DOHH2 (cell line): Measurements from ENCODE around the gene CISD3.

ENCODE experiments used
- H3F3A ChIP-seq: fragments of 200-600 bp; sonication (generic), shearing (Covaris generic); 2 replicates; pipeline ENCODE4 v1.6.0; 2016; ENCODE audit warnings: antibody characterized with exemption, mild to moderate bottlenecking; ENCODE audit not compliant: control insufficient read depth, insufficient read depth
- H3K27ac ChIP-seq: fragments of 200-600 bp; sonication (generic); 2 replicates; pipeline ENCODE4 v1.5.1; 2014; ENCODE audit warnings: low read depth, mild to moderate bottlenecking, low read length, moderate library complexity
- H3K27me3 ChIP-seq: fragments of 200-600 bp; sonication (generic); 2 replicates; pipeline ENCODE4 v1.6.1; 2014; ENCODE audit warnings: mild to moderate bottlenecking, low read length, mixed read lengths; ENCODE audit not compliant: control insufficient read depth
- H3K36me3 ChIP-seq: fragments of 200-600 bp; sonication (generic); 2 replicates; pipeline ENCODE4 v1.6.1; 2014; ENCODE audit warnings: mild to moderate bottlenecking, low read length, moderate library complexity, mixed read lengths; ENCODE audit not compliant: control insufficient read depth
- H3K4me1 ChIP-seq: fragments of 200-600 bp; sonication (generic); 2 replicates; pipeline ENCODE4 v1.6.1; 2014; ENCODE audit warnings: mild to moderate bottlenecking, low read length, mixed read lengths; ENCODE audit not compliant: control insufficient read depth
- H3K4me2 ChIP-seq: fragments of 200-600 bp; sonication (generic); 2 replicates; pipeline ENCODE4 v1.6.0; 2014; ENCODE audit warnings: mild to moderate bottlenecking, low read length, moderate library complexity
- H3K4me3 ChIP-seq: fragments of 200-600 bp; sonication (generic); 2 replicates; pipeline ENCODE4 v1.5.1; 2014; ENCODE audit warnings: mild to moderate bottlenecking, low read length, mixed read lengths
- H3K79me2 ChIP-seq: fragments of 200-600 bp; sonication (generic); 2 replicates; pipeline ENCODE4 v1.6.1; 2014; ENCODE audit warnings: mild to moderate bottlenecking, low read length, mixed read lengths; ENCODE audit not compliant: control insufficient read depth
- H3K9me2 ChIP-seq: fragments of 200-600 bp; sonication (generic); replicated peaks from 2 replicates; pipeline ENCODE4 v1.6.1; 2014; ENCODE audit warnings: mild to moderate bottlenecking, low read length, mixed read lengths; ENCODE audit not compliant: control insufficient read depth
- H3K9me3 ChIP-seq: fragments of 200-600 bp; sonication (generic); 2 replicates; pipeline ENCODE4 v1.6.1; 2014; ENCODE audit warnings: antibody characterized with exemption, low read length, mixed read lengths; ENCODE audit not compliant: control insufficient read depth, insufficient read depth
- H4K20me1 ChIP-seq: fragments of 200-600 bp; sonication (generic); 2 replicates; pipeline ENCODE4 v1.6.0; 2014; ENCODE audit warnings: low read depth, mild to moderate bottlenecking, antibody characterized with exemption, low read length, moderate library complexity; ENCODE audit not compliant: control insufficient read depth, insufficient read depth
- EZH2phosphoT487 ChIP-seq: fragments of 200-600 bp; sonication (generic); IDR thresholded peaks from 2 replicates; pipeline ENCODE4 v1.6.1; 2017; ENCODE audit warnings: borderline replicate concordance, mild to moderate bottlenecking, antibody characterized with exemption, low read length, moderate library complexity, mixed read lengths
- TF ChIP-seq, protein P1 (sequence below): fragments of 200-600 bp; sonication (generic); IDR thresholded peaks from one replicate; pipeline ENCODE4 v1.5.1; 2014; ENCODE audit warnings: antibody characterized with exemption, mild to moderate bottlenecking, low read depth, low read length; ENCODE audit not compliant: poor library complexity, severe bottlenecking

The CISD3 gene

DNA sequence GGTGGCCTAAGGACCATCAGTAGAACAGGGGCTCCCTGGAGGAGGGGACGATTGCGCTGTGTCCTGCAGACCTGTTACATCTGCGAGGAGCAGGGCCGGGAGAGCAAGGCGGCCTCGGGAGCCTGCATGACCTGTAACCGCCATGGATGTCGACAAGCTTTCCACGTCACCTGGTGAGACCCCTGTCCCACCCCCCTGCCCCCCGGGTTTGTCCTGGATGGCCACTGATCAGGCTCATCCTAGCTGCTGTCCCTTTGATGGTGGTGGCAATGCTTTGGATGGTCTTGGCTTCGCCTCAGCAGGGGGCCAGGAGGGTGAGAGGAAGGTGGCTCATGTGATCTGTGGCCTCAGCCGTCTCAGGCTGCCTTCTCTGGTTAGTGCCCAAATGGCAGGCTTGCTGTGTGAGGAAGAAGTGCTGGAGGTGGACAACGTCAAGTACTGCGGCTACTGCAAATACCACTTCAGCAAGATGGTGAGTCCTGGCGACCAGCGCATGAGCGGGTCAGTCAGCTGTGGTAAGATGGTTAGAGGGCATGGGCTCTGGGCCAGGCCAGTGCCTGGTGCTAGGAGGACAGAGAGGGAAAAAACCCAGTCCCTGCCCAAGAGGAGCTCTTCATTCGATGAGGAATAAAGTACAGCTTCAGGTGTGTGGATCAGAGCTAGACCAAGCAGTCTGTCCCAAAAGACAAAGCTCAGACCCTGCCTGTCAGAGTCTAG is 20.9 kb upstream of the CISD3 start:
- TF ChIP-seq, protein P1, sequence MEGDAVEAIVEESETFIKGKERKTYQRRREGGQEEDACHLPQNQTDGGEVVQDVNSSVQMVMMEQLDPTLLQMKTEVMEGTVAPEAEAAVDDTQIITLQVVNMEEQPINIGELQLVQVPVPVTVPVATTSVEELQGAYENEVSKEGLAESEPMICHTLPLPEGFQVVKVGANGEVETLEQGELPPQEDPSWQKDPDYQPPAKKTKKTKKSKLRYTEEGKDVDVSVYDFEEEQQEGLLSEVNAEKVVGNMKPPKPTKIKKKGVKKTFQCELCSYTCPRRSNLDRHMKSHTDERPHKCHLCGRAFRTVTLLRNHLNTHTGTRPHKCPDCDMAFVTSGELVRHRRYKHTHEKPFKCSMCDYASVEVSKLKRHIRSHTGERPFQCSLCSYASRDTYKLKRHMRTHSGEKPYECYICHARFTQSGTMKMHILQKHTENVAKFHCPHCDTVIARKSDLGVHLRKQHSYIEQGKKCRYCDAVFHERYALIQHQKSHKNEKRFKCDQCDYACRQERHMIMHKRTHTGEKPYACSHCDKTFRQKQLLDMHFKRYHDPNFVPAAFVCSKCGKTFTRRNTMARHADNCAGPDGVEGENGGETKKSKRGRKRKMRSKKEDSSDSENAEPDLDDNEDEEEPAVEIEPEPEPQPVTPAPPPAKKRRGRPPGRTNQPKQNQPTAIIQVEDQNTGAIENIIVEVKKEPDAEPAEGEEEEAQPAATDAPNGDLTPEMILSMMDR, result no peak
- no peak for TF ChIP-seq EZH2phosphoT487
- H3K27me3 ChIP-seq, result no peaks in the 10 kb centered on the region
- H3K36me3 ChIP-seq, result peaks cover 79% of the 10 kb centered on the region
- H3K4me1 ChIP-seq, result peaks cover 16% of the 10 kb centered on the region
- H3K27ac ChIP-seq, result no peak overlapping the region
- no peak overlapping the region for H3K4me2 ChIP-seq
- peaks cover 37% of the 10 kb centered on the region for H3K79me2 ChIP-seq
- H3F3A ChIP-seq, result peaks cover 1% of the 10 kb centered on the region
- H3K4me3 ChIP-seq, result no peak overlapping the region
- H3K9me2 ChIP-seq, result no peaks in the 10 kb centered on the region
- no peaks in the 10 kb centered on the region for H3K9me3 ChIP-seq
- peaks cover 7% of the 10 kb centered on the region for H4K20me1 ChIP-seq

DNA sequence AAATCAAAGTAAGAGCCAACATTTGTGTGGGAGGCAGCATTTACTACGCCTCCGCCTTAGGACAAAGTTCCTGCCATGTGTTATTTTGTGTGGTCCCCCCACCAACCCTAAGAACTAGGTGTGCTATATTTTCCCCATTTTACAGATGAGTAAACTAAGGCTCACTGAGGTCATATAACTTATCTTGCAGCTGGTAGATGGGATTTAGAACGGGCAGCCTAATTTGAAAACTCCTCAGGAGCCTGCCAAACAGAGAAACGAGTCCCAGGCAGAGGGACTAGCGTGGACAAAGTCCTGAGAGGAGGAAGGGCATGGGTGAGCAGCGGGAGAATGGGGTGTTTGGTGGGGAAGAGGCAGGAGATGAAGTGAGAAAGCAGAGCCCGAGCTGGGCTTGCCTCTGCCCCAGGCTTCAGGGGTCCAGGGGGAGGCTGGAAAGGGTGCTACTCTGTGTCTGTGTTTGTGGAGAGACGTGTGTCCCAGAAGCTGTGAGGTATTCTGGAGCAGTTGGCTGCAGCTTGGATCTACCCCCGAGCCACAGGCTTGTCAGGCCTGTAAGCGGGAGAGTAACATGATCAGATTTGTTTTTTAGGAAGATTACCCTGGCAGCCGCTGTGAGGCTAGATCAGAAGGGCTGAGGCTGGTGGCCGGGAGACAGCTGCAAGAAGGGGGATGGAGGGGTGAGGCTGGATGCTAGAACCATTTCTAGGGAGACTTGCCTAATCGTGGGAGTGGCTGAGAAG is 20.1 kb upstream of the CISD3 start:
- H3K4me2 ChIP-seq, result no peak overlapping the region

DNA sequence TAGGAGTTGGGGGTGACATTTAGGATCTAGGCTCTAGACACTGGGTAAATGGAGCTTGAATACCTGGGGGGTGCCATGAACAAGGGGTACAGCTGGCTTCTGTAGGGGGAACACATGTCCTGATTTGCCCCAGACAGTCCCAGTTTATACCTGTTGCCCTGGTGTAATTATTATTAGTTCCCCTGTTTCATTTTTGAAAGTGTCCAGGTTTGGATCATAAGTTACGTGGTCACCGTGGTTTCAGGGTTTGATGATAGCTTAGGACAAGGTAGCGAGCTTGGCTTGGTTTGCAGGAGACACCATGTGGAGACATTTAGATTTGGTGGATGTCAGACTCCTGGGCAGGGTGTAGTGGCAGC is 19.6 kb upstream of the CISD3 start:
- Histone ChIP-seq H3K27me3 (no peaks in the 10 kb centered on the region), H3K9me3 (no peaks in the 10 kb centered on the region), H3K36me3 (peaks cover 90% of the 10 kb centered on the region)

More for the DNA sequence above, 20.1 kb upstream of the CISD3 start:
- Histone ChIP-seq H3K79me2 (peaks cover 31% of the 10 kb centered on the region), H3K4me1 (peaks cover 11% of the 10 kb centered on the region), H3K9me3 (no peaks in the 10 kb centered on the region), H3K27me3 (no peaks in the 10 kb centered on the region), H4K20me1 (peaks cover 7% of the 10 kb centered on the region), H3F3A (no peaks in the 10 kb centered on the region; the same call in 1 of the 2 replicates), H3K36me3 (peaks cover 84% of the 10 kb centered on the region), H3K27ac (no peak overlapping the region), H3K4me3 (no peak overlapping the region), H3K9me2 (no peaks in the 10 kb centered on the region)
- TF ChIP-seq, protein P1, result no peak
- TF ChIP-seq EZH2phosphoT487, result no peak

More for the DNA sequence above, 19.6 kb upstream of the CISD3 start:
- Histone ChIP-seq H3K9me2 (no peaks in the 10 kb centered on the region), H3K27ac (no peak overlapping the region), H3K79me2 (peaks cover 29% of the 10 kb centered on the region), H3F3A (no peaks in the 10 kb centered on the region; the same call in 1 of the 2 replicates), H3K4me1 (peaks cover 15% of the 10 kb centered on the region), H4K20me1 (peaks cover 7% of the 10 kb centered on the region), H3K4me2 (no peak overlapping the region), H3K4me3 (no peak overlapping the region)
- TF ChIP-seq, protein P1, result no peak
- no peak for TF ChIP-seq EZH2phosphoT487
